MM.1S (cell line): ENCODE data around the gene WASF2.

Experiments
- DNase-seq: peaks from one replicate; pipeline ENCODE4 v3.0.0-alpha.2; 2015
- H2AFZ ChIP-seq: fragments of 300-600 bp; sonication (generic); 2 replicates; pipeline ENCODE4 v1.6.0; 2016; ENCODE audit warnings: antibody characterized with exemption, low read length
- H3F3A ChIP-seq: fragments of 300-600 bp; sonication (generic); 2 replicates; pipeline ENCODE4 v1.6.1; 2016; ENCODE audit warnings: mild to moderate bottlenecking, antibody characterized with exemption, low read length, moderate library complexity, mixed read lengths; ENCODE audit not compliant: insufficient read depth
- H3K27ac ChIP-seq: fragments of 300-600 bp; sonication (generic); 2 replicates; pipeline ENCODE4 v1.5.1; 2016; ENCODE audit warnings: mild to moderate bottlenecking, low read length
- H3K27me3 ChIP-seq: fragments of 300-600 bp; sonication (generic); replicated peaks from 2 replicates; pipeline ENCODE4 v1.6.0; 2016; ENCODE audit warnings: low read length; ENCODE audit not compliant: insufficient read depth
- H3K36me3 ChIP-seq: fragments of 300-600 bp; sonication (generic); replicated peaks from 2 replicates; pipeline ENCODE4 v1.6.1; 2016; ENCODE audit warnings: mild to moderate bottlenecking, low read length, mixed read lengths; ENCODE audit not compliant: insufficient read depth
- H3K4me1 ChIP-seq: fragments of 300-600 bp; sonication (generic); 2 replicates; pipeline ENCODE4 v1.6.1; 2016; ENCODE audit warnings: low read length, mixed read lengths
- H3K4me2 ChIP-seq: fragments of 300-600 bp; sonication (generic); 2 replicates; pipeline ENCODE4 v1.6.0; 2016; ENCODE audit warnings: low read depth, low read length
- H3K4me3 ChIP-seq: fragments of 300-600 bp; sonication (generic); 2 replicates; pipeline ENCODE4 v1.5.1; 2016; ENCODE audit warnings: low read length, mixed read lengths
- H3K79me2 ChIP-seq: fragments of 300-600 bp; sonication (generic); 2 replicates; pipeline ENCODE4 v1.6.1; 2016; ENCODE audit warnings: mixed run types, low read length, mixed read lengths
- H3K9ac ChIP-seq: fragments of 300-600 bp; sonication (generic); 2 replicates; pipeline ENCODE4 v1.6.1; 2016; ENCODE audit warnings: low read length, mixed read lengths
- H3K9me2 ChIP-seq: fragments of 300-600 bp; sonication (generic); replicated peaks from 2 replicates; pipeline ENCODE4 v1.6.1; 2016; ENCODE audit warnings: mild to moderate bottlenecking, low read length, mixed read lengths; ENCODE audit not compliant: insufficient read depth
- H3K9me3 ChIP-seq: fragments of 300-600 bp; sonication (generic); replicated peaks from 2 replicates; pipeline ENCODE4 v1.6.1; 2016; ENCODE audit warnings: mild to moderate bottlenecking, low read length, mixed read lengths; ENCODE audit not compliant: insufficient read depth
- H4K20me1 ChIP-seq: fragments of 300-600 bp; sonication (generic); 2 replicates; pipeline ENCODE4 v1.6.1; 2016; ENCODE audit warnings: mild to moderate bottlenecking, low read length, moderate library complexity, mixed read lengths; ENCODE audit not compliant: insufficient read depth
- EZH2 ChIP-seq: fragments of 300-600 bp; sonication (generic); optimal IDR thresholded peaks from 2 replicates; pipeline ENCODE3; 2017; ENCODE audit warnings: low read depth, mild to moderate bottlenecking, antibody characterized with exemption, low read length, mixed read lengths
- EZH2phosphoT487 ChIP-seq: fragments of 300-600 bp; sonication (generic); IDR thresholded peaks from 2 replicates; pipeline ENCODE4 v1.6.1; 2018; ENCODE audit warnings: antibody characterized with exemption, low read length
- TF ChIP-seq, protein P1 (sequence below): fragments of 300-600 bp; sonication (generic); IDR thresholded peaks from 2 replicates; pipeline ENCODE4 v1.5.1; 2016; ENCODE audit warnings: antibody characterized with exemption, low read length, mixed read lengths

Gene WASF2

DNA sequence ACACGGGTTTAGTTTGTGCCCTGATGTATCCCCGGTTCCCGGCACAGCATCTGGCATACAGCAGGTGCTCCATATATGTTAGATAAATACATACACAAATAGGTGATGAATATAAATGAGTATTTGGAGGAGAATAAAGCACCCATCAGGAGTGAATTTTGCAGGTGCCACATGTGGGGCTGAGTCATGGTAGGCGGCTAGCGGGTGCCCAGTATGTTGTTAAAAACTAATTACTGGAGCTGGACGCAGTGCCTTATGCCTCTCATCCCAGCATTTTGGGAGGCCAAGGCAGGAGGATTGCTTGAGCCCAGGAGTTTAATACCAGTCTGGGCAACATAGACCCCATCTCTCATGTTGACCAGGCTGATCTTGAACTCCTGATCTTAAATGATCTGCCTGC, 16.7 kb upstream of the WASF2 start:
- H3K36me3 ChIP-seq: no peaks in the 10 kb centered on the region
- no peaks in the 10 kb centered on the region for H4K20me1 ChIP-seq
- no peaks in the 10 kb centered on the region for H3K4me1 ChIP-seq
- no peaks in the 10 kb centered on the region for H3K27me3 ChIP-seq
- no peaks in the 10 kb centered on the region for H3K79me2 ChIP-seq
- no peaks in the 10 kb centered on the region for H3F3A ChIP-seq
- H3K4me3 ChIP-seq: no peak overlapping the region
- H3K9me2 ChIP-seq: no peaks in the 10 kb centered on the region
- H2AFZ ChIP-seq: no peak overlapping the region
- DNase-seq: no peak
- H3K9me3 ChIP-seq: no peaks in the 10 kb centered on the region
- TF ChIP-seq, protein P1, sequence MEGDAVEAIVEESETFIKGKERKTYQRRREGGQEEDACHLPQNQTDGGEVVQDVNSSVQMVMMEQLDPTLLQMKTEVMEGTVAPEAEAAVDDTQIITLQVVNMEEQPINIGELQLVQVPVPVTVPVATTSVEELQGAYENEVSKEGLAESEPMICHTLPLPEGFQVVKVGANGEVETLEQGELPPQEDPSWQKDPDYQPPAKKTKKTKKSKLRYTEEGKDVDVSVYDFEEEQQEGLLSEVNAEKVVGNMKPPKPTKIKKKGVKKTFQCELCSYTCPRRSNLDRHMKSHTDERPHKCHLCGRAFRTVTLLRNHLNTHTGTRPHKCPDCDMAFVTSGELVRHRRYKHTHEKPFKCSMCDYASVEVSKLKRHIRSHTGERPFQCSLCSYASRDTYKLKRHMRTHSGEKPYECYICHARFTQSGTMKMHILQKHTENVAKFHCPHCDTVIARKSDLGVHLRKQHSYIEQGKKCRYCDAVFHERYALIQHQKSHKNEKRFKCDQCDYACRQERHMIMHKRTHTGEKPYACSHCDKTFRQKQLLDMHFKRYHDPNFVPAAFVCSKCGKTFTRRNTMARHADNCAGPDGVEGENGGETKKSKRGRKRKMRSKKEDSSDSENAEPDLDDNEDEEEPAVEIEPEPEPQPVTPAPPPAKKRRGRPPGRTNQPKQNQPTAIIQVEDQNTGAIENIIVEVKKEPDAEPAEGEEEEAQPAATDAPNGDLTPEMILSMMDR: no peak
- TF ChIP-seq EZH2 (no peak), EZH2phosphoT487 (no peak)
- H3K27ac ChIP-seq: no peak overlapping the region
- no peak overlapping the region for H3K4me2 ChIP-seq
- no peak overlapping the region for H3K9ac ChIP-seq

DNA sequence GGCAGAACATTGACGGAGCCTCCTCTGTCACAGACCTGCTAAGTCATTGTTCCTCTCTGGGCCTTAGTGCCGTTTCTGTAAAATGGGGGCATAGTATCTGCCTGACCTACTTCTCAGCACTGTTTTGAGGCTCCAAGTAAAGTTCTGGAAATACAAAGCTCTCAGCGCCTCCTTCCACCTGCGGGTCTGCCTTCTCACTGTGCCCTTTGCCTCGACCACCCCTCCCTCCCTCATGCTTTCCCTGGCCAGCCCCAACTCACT, 15.4 kb upstream of the WASF2 start:
- Histone ChIP-seq H3K4me3 (no peak overlapping the region), H3K27me3 (no peaks in the 10 kb centered on the region), H3K9me3 (no peaks in the 10 kb centered on the region), H3K79me2 (no peaks in the 10 kb centered on the region), H3K27ac (no peak overlapping the region), H3F3A (no peaks in the 10 kb centered on the region), H3K4me1 (no peaks in the 10 kb centered on the region), H3K9ac (no peak overlapping the region), H4K20me1 (no peaks in the 10 kb centered on the region), H2AFZ (no peak overlapping the region), H3K9me2 (no peaks in the 10 kb centered on the region), H3K4me2 (no peak overlapping the region), H3K36me3 (no peaks in the 10 kb centered on the region)
- TF ChIP-seq EZH2 (no peak), EZH2phosphoT487 (no peak)
- TF ChIP-seq, protein P1: no peak
- DNase-seq: no peak

DNA sequence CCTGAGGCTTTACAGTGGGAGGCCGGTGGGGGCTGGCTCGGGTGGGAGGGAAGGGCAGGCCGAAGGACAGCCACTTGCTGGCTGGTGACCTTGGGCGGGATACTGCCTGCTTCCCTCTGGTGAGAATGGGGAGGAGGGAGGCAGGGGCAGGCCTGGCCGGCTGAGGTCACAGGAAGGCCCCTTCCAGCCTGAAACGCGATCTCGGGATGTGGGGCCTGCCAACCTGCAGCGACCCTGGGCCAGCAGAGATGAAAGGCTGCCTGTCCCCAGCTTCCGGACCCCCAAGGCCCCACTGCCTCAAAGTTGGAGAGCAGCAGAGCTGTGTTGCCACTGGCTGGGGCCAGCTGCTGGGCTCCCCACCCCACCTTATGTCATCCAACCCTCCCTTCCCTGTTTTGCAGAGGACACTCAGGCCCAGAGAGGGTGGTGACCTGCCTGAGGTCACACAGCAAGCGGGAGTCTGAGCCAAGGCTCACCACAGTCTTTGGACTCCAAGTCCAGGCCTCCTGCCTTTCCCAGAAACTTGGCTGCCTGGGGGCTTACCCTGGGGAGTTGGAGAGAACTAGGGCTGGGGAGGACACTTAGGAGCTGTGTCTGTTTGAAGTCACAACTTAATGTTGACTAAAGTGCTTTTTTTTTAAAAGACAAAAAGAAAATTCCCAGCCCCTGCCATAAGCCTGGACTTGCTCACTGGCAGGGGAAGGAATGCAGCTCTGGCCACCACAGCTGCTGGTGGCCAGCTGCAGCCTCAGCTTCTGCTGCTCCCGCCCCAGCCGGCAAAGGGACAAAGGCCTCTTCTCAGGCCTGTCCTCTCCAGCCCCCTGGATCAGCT, 14.8 kb upstream of the WASF2 start:
- Histone ChIP-seq H3K79me2 (no peaks in the 10 kb centered on the region), H3K4me1 (no peaks in the 10 kb centered on the region), H2AFZ (no peak overlapping the region), H4K20me1 (no peaks in the 10 kb centered on the region), H3K9ac (no peak overlapping the region), H3K9me3 (no peaks in the 10 kb centered on the region), H3K27ac (no peak overlapping the region), H3F3A (no peaks in the 10 kb centered on the region), H3K4me2 (no peak overlapping the region), H3K27me3 (no peaks in the 10 kb centered on the region), H3K4me3 (no peak overlapping the region), H3K9me2 (no peaks in the 10 kb centered on the region), H3K36me3 (no peaks in the 10 kb centered on the region)
- TF ChIP-seq, protein P1: no peak
- no peak for TF ChIP-seq EZH2phosphoT487
- no peak for TF ChIP-seq EZH2
- DNase-seq: no peak
